Spleen (tissue), 11 donors: Measurements from ENCODE around the gene PHF24. TPM values are rescaled to one million over a fixed set of nuclear protein-coding genes. Genes with fewer than 3 reads are reported as not detected.
A peak's percentile ranks its signal among the peaks of the same experiment; 100 is the strongest.

ENCODE experiments used
- DNase-seq: peaks from one replicate; pipeline ENCODE4 v3.0.0-alpha.2; 2020
- H3K27ac ChIP-seq, 8 donors: fragments of 200-600 bp; sonication (generic) in 7 of 8; 1 replicate in 4 of 8; 2 replicates in 4 of 8; pipeline versions ENCODE4 v1.5.0 to v1.8.0; 2016 to 2021; ENCODE audit warnings: inconsistent platforms in 4 of 8, mild to moderate bottlenecking in 4 of 8, moderate library complexity in 1 of 8
- H3K27me3 ChIP-seq, 7 donors: fragments of 200-600 bp; sonication (generic) in 6 of 7; replicated peaks in 1 of 7; 1 replicate in 4 of 7; 2 replicates in 3 of 7; pipeline versions ENCODE4 v1.5.0 to v1.8.0; 2016 to 2021; ENCODE audit warnings: inconsistent platforms in 3 of 7, mild to moderate bottlenecking in 1 of 7
- H3K36me3 ChIP-seq, 6 donors: fragments of 200-600 bp; sonication (generic) in 5 of 6; 1 replicate in 4 of 6; 2 replicates in 2 of 6; pipeline versions ENCODE4 v1.5.0 to v1.8.0; 2016 to 2021; ENCODE audit warnings: inconsistent platforms in 2 of 6
- H3K4me1 ChIP-seq, 6 donors: fragments of 200-600 bp; sonication (generic) in 5 of 6; 1 replicate in 3 of 6; 2 replicates in 3 of 6; pipeline versions ENCODE4 v1.5.0 to v1.8.0; 2016 to 2021; ENCODE audit warnings: inconsistent platforms in 3 of 6
- H3K4me3 ChIP-seq, 8 donors: fragments of 200-600 bp; sonication (generic) in 7 of 8; 1 replicate in 4 of 8; 2 replicates in 4 of 8; pipeline versions ENCODE4 v1.5.0 to v1.8.0; 2016 to 2021; ENCODE audit warnings: inconsistent platforms in 4 of 8, mild to moderate bottlenecking in 4 of 8, moderate library complexity in 2 of 8
- H3K9me3 ChIP-seq, 8 donors: fragments of 200-600 bp; sonication (generic) in 7 of 8; 1 replicate in 4 of 8; 2 replicates in 4 of 8; pipeline versions ENCODE4 v1.5.0 to v1.8.0; 2016 to 2021; ENCODE audit warnings: inconsistent platforms in 4 of 8
- CTCF ChIP-seq, 11 experiments: fragments of 200-600 bp in 7 of 11; fragments of 450-650 bp in 4 of 11; sonication (generic) in 4 of 11; IDR thresholded peaks in 8 of 11; conservative IDR thresholded peaks in 3 of 11; 1 replicate in 7 of 11; 2 replicates in 4 of 11; pipeline versions ENCODE4 v1.4.0 to v1.8.0; 2016 to 2021; ENCODE audit warnings: antibody characterized with exemption in 11 of 11, inconsistent platforms in 4 of 11, mild to moderate bottlenecking in 1 of 11
- POLR2A ChIP-seq, 3 donors: fragments of 450-650 bp; IDR thresholded peaks; one replicate each; pipeline ENCODE4 v1.5.1; 2017; ENCODE audit warnings: antibody characterized with exemption in 3 of 3, mild to moderate bottlenecking in 1 of 3
- POLR2AphosphoS5 ChIP-seq, 3 donors: sonication (generic); formaldehyde crosslinking; IDR thresholded peaks; one replicate each; pipeline ENCODE4 v1.5.1; 2017; ENCODE audit warnings: antibody characterized with exemption in 3 of 3
- WGBS, 5 donors: extraction: QIAGEN DNeasy Blood & Tissue Kit in 3 of 5; methylation state at CpG; one replicate each; pipeline versions ENCODE4 v1.1.5 to v1.1.7; 2013 to 2018; 5-methylcytosine and 5-hydroxymethylcytosine counted together
- intact Hi-C: fragments of 100-400 bp; cut with DNase I; formaldehyde crosslinking; loops from one replicate; pipeline ENCODE4 v1.15.0; 2023; ENCODE audit warnings: low total_unique reads
- polyA plus RNA-seq, 3 donors: library from polyadenylated mRNA; stranded (reverse); fragments of 200-250 nt; gene quantifications; one replicate each; pipeline ENCODE4 v1.2.1, GENCODE V29; 2013
- total RNA-seq, 7 donors: library from RNA; depleted of rRNA in 3 of 7; stranded (reverse); fragments of >200 nt in 3 of 7; fragmentation: NEBNext Ultra II Directional in 4 of 7; extraction: Animal tissue kit (Norgen Biotek cat#: 25700) in 4 of 7; gene quantifications; one replicate each; pipeline versions ENCODE4 v1.1.0 to v1.2.1, GENCODE V29; 2016 to 2021
- donor health status: healthy with polysubstance abuse.
- donor health status: DM: no; HTN: no; CAD: no; lungs with moderate emphysema.
- donor health status: DM: no; HTN: no; CAD: no.
- donor health status: Bipolar disorder and iron deficiency.
- donor health status: healthy.
- donor health status: DM: no; HTN: no; CAD: no.
- donor health status: DM: yes; HTN: yes; CAD: no.

The PHF24 gene
- total and polyA plus RNA-seq, 10 donors = 0.17 to 2.4 (median 0.37) TPM

- peaks cover 0 to 15% (median 7%) of the 10 kb centered on the region in 6 donors for H3K4me1 ChIP-seq
- DNase-seq = no peak
- WGBS, 5 donors = 63 to 82% (median 68%) methylated on average over 4 of the region's 4 CpGs
- intact Hi-C loops = no loop called here
- H3K36me3 ChIP-seq = no peaks in the 10 kb centered on the region
- H3K9me3 ChIP-seq = no peaks in the 10 kb centered on the region
- peaks cover 0 to 78% (median 40%) of the 10 kb centered on the region in 7 donors for H3K27me3 ChIP-seq
- no peak overlapping the region for H3K27ac ChIP-seq
- no peak overlapping the region for H3K4me3 ChIP-seq
- no peak for TF ChIP-seq POLR2A (IDR thresholded peaks at IDR 0.05)
- no peak for TF ChIP-seq POLR2AphosphoS5 (IDR thresholded peaks at IDR 0.05)
- no peak for TF ChIP-seq CTCF (IDR thresholded peaks at IDR 0.05 in 8 of 11, conservative IDR thresholded peaks at IDR 0.05 in 3 of 11)
Observed at GRCh38 chr9:34956648-34957047, 1.4 kb upstream of the PHF24 start.

- peak overlapping the region in 5 of 8 donors; percentile 16 to 73 (median 46) for H3K4me3 ChIP-seq
- DNase-seq = no peak
- H3K4me1 ChIP-seq = peaks cover 0 to 15% (median 7%) of the 10 kb centered on the region in 6 donors
- TF ChIP-seq POLR2A (IDR thresholded peaks at IDR 0.05) (no peak), CTCF (IDR thresholded peaks at IDR 0.05 in 8 of 11, conservative IDR thresholded peaks at IDR 0.05 in 3 of 11) (peak in 1 of 11 experiments; percentile 11)
- H3K9me3 ChIP-seq = no peaks in the 10 kb centered on the region
- peaks cover 0 to 95% (median 40%) of the 10 kb centered on the region in 7 donors for H3K27me3 ChIP-seq
- intact Hi-C loops = no loop called here
- no peak overlapping the region for H3K27ac ChIP-seq
- H3K36me3 ChIP-seq = no peaks in the 10 kb centered on the region
- 7 to 22% (median 14%) methylated on average over 8 to 21 of the region's 21 CpGs for whole genome bisulfite sequencing, 5 donors
Observed at GRCh38 chr9:34958411-34958982, 412 bp downstream of the PHF24 start.

- peaks cover 0 to 97% (median 40%) of the 10 kb centered on the region in 7 donors for H3K27me3 ChIP-seq
- no peak for TF ChIP-seq POLR2A (IDR thresholded peaks at IDR 0.05)
- no peak for TF ChIP-seq POLR2AphosphoS5 (IDR thresholded peaks at IDR 0.05)
- no peak for TF ChIP-seq CTCF (IDR thresholded peaks at IDR 0.05 in 8 of 11, conservative IDR thresholded peaks at IDR 0.05 in 3 of 11)
- no peak for DNase-seq
- H3K36me3 ChIP-seq = no peaks in the 10 kb centered on the region
- no peaks in the 10 kb centered on the region for H3K9me3 ChIP-seq
- H3K4me3 ChIP-seq = no peak overlapping the region
- intact Hi-C loops = no loop called here
- 90 to 97% (median 92%) methylated on average over 4 of the region's 4 CpGs for WGBS, 5 donors
- H3K4me1 ChIP-seq = peaks cover 0 to 15% (median 7%) of the 10 kb centered on the region in 6 donors
- no peak overlapping the region for H3K27ac ChIP-seq
Observed at GRCh38 chr9:34959461-34959860, 1.4 kb downstream of the PHF24 start.

GRCh38 chr9:34961574-34962490 is 3.7 kb downstream of the PHF24 start:
- intact Hi-C loops = no loop called here
- Histone ChIP-seq H3K4me1 (peaks cover 0 to 15% (median 7%) of the 10 kb centered on the region in 6 donors), H3K27me3 (peaks cover 0 to 98% (median 30%) of the 10 kb centered on the region in 7 donors), H3K27ac (no peak overlapping the region), H3K4me3 (no peak overlapping the region), H3K9me3 (no peaks in the 10 kb centered on the region), H3K36me3 (no peaks in the 10 kb centered on the region)
- TF ChIP-seq CTCF (IDR thresholded peaks at IDR 0.05 in 8 of 11, conservative IDR thresholded peaks at IDR 0.05 in 3 of 11) = no peak
- WGBS, 5 donors = 36 to 48% (median 44%) methylated on average over 5 of the region's 5 CpGs
- no peak for DNase-seq
